ENCODE results near the gene MAP7D1. TPM values are rescaled to one million over a fixed set of nuclear protein-coding genes. Genes with fewer than 3 reads are reported as not detected.

Gene MAP7D1
- total RNA-seq, 2 experiments from 2014 or later: 122 to 133 TPM

DNA sequence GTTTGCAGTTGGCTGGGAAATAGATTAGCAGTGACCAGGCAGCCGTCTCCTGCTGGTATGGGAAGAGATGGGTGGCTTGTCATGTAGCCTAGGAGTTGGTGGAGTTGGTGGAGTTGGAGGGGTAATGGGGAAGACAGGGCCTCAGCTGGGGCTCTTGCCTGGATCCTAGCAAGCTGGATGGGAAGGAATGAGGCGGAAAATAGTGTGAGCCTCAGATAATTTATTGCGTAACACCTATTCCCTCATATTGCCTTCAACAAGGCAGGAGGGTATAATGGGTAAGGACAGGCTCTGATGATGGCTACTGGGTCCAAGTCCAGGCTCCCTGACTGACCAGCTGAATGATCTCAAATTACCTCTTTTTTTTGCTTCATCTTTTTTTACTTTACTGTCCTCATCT is 12.6 kb downstream of the MAP7D1 start:
- CTCF ChIA-PET: interaction anchor here (0.8 to 1.4 kb wide), 2 partner anchors 15 to 19 kb away, joined by 3 to 4 read pairs; partner anchors contain the start of gene TRAPPC3
- no peaks in the 10 kb centered on the region for H3K27me3 Mint-ChIP-seq
- no peak for DNase-seq

GRCh38 chr1:36170643-36171412 is 14.9 kb downstream of the MAP7D1 start:
- no peak overlapping the region for H3K27ac Mint-ChIP-seq
- no peak overlapping the region for H3K4me3 Mint-ChIP-seq
- no peaks in the 10 kb centered on the region for H3K27me3 Mint-ChIP-seq
- POLR2A ChIA-PET: interaction anchor here (0.5 kb wide), 1 partner anchor 259 kb away, joined by 12 read pairs; no protein-coding TSS in a partner anchor
- no peaks in the 10 kb centered on the region for H3K9me3 Mint-ChIP-seq (ENCODE audit: low read depth)
- ATAC-seq: no peak
- H3K36me3 Mint-ChIP-seq (ENCODE audit: low read depth): peaks cover 46% of the 10 kb centered on the region
- CTCF ChIA-PET: no interaction called here
- intact Hi-C loops (cut with DNase I, micrococcal nuclease): no loop called here
- H3K4me1 Mint-ChIP-seq: peaks cover 35% of the 10 kb centered on the region
- DNase-seq: no peak

More for the DNA sequence above, 12.6 kb downstream of the MAP7D1 start:
- POLR2A ChIA-PET: no interaction called here
- Mint-ChIP-seq H3K9me3 (ENCODE audit: low read depth) (no peaks in the 10 kb centered on the region), H3K4me3 (no peak overlapping the region), H3K27ac (peak overlapping the region; percentile 4), H3K4me1 (peaks cover 41% of the 10 kb centered on the region), H3K36me3 (ENCODE audit: low read depth) (peaks cover 45% of the 10 kb centered on the region)
- intact Hi-C loops (cut with DNase I, micrococcal nuclease): no loop called here
- ATAC-seq: no peak

- ATAC-seq (no peak), DNase-seq (no peak)
- Mint-ChIP-seq H3K9me3 (ENCODE audit: low read depth) (no peaks in the 10 kb centered on the region), H3K4me3 (no peak overlapping the region), H3K36me3 (ENCODE audit: low read depth) (peaks cover 41% of the 10 kb centered on the region), H3K4me1 (peaks cover 24% of the 10 kb centered on the region), H3K27me3 (no peaks in the 10 kb centered on the region), H3K27ac (peak overlapping the region; percentile 77)
- ChIA-PET CTCF (interaction anchor here (0.5 kb wide), 1 partner anchor 37 kb away, joined by 3 read pairs; no protein-coding TSS in a partner anchor), POLR2A (no interaction called here)
- intact Hi-C loops (cut with DNase I, micrococcal nuclease): no loop called here
Measured at GRCh38 chr1:36172017-36172747, 16.2 kb downstream of the MAP7D1 start.

DNA sequence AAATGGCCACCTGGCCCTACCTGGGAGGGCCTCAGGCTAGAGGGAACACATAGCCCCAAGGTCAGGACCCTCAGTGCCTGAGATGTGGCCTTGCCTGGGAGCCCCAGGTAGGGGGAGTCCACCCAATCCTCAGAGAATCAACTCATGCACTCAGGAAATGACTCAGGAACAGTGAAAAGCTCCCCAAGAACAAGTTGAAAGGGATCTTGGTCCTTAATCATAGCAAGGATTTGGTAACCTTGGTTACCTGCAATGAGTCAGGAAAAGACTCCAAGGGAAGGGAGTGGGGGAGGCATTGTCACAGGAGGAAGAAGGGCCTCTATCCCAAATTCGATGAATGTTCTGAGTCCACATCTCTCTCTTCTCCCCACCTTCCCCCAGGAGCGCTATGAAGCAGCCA is 17.0 kb downstream of the MAP7D1 start:
- H3K36me3 Mint-ChIP-seq (ENCODE audit: low read depth): peaks cover 43% of the 10 kb centered on the region
- H3K9me3 Mint-ChIP-seq (ENCODE audit: low read depth): no peaks in the 10 kb centered on the region
- intact Hi-C loops (cut with DNase I, micrococcal nuclease): no loop called here
- POLR2A ChIA-PET: no interaction called here
- DNase-seq (no peak), ATAC-seq (peak; percentile 23)
- H3K4me1 Mint-ChIP-seq: peaks cover 18% of the 10 kb centered on the region
- H3K4me3 Mint-ChIP-seq: no peak overlapping the region
- H3K27me3 Mint-ChIP-seq: no peaks in the 10 kb centered on the region
- H3K27ac Mint-ChIP-seq: peak overlapping the region; percentile 77
- CTCF ChIA-PET: interaction anchor here (0.7 to 1.8 kb wide), 2 partner anchors 12 to 115 kb away, joined by 3 to 4 read pairs; no protein-coding TSS in a partner anchor

- H3K36me3 Mint-ChIP-seq (ENCODE audit: low read depth): peaks cover 46% of the 10 kb centered on the region
- CTCF ChIA-PET: interaction anchor here (0.9 to 1.8 kb wide), 2 partner anchors 14 to 49 kb away, joined by 4 read pairs; partner anchors contain the start of gene THRAP3
Measured at GRCh38 chr1:36174713-36175112, 18.8 kb downstream of the MAP7D1 start.

GRCh38 chr1:36175137-36176095 is 19.5 kb downstream of the MAP7D1 start:
- POLR2A ChIA-PET: no interaction called here
- ATAC-seq (no peak), DNase-seq (no peak)
- Mint-ChIP-seq H3K36me3 (ENCODE audit: low read depth) (peaks cover 51% of the 10 kb centered on the region), H3K9me3 (ENCODE audit: low read depth) (no peaks in the 10 kb centered on the region), H3K27ac (no peak overlapping the region), H3K4me3 (no peak overlapping the region), H3K27me3 (no peaks in the 10 kb centered on the region), H3K4me1 (peaks cover 13% of the 10 kb centered on the region)
- CTCF ChIA-PET: interaction anchor here (0.9 kb wide), 1 partner anchor 49 kb away, joined by 4 read pairs; the partner anchor contains the start of gene THRAP3
- intact Hi-C loops (cut with DNase I, micrococcal nuclease): no loop called here

More at GRCh38 chr1:36174713-36175112, 18.8 kb downstream of the MAP7D1 start:
- peaks cover 13% of the 10 kb centered on the region for H3K4me1 Mint-ChIP-seq
- no peak for ATAC-seq
- no peak for DNase-seq
- H3K9me3 Mint-ChIP-seq (ENCODE audit: low read depth): no peaks in the 10 kb centered on the region
- H3K27me3 Mint-ChIP-seq: no peaks in the 10 kb centered on the region
- intact Hi-C loops (cut with DNase I, micrococcal nuclease): no loop called here
- H3K27ac Mint-ChIP-seq: no peak overlapping the region
- POLR2A ChIA-PET: no interaction called here
- H3K4me3 Mint-ChIP-seq: no peak overlapping the region

DNA sequence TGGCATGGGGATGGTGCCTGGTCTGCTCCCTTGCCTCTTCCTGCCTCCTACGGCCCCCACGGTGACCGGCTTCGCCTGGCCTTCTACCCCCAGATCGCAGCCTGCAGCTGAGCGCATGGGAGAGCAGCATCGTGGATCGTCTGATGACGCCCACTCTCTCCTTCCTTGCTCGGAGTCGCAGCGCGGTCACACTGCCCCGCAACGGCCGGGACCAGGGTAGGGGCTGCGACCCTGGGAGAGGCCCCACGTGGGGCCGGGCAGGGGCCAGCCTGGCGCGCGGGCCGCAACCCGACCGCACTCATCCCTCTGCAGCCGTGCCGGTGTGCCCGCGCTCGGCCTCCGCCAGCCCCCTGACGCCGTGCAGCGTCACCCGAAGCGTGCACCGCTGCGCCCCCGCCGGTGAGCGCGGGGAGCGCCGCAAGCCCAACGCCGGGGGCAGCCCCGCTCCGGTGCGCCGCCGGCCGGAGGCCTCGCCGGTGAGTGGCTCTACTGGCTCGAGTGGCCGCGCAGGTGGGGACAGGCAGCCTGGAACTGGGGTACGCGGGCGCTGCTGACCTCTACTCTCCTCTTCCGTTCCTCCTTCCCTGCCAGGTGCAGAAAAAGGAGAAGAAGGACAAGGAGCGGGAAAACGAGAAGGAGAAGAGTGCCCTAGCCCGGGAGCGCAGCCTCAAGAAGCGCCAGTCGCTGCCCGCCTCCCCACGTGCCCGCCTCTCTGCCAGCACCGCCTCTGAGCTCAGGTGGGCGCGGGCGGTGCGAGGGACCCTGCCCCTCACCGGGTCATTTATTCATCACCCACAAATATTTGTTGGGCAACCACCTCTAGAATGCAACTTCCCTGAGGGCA is 20.4 kb downstream of the MAP7D1 start:
- ChIA-PET POLR2A (no interaction called here), CTCF (no interaction called here)
- intact Hi-C loops (cut with DNase I, micrococcal nuclease): no loop called here
- ATAC-seq (no peak), DNase-seq (no peak)
- H3K27me3 Mint-ChIP-seq: no peaks in the 10 kb centered on the region
- no peak overlapping the region for H3K4me3 Mint-ChIP-seq
- peaks cover 13% of the 10 kb centered on the region for H3K4me1 Mint-ChIP-seq
- H3K9me3 Mint-ChIP-seq (ENCODE audit: low read depth): no peaks in the 10 kb centered on the region
- H3K27ac Mint-ChIP-seq: no peak overlapping the region
- H3K36me3 Mint-ChIP-seq (ENCODE audit: low read depth): peaks cover 52% of the 10 kb centered on the region

- Mint-ChIP-seq H3K9me3 (ENCODE audit: low read depth) (no peaks in the 10 kb centered on the region), H3K4me3 (no peak overlapping the region), H3K36me3 (ENCODE audit: low read depth) (peaks cover 44% of the 10 kb centered on the region), H3K4me1 (peaks cover 8% of the 10 kb centered on the region), H3K27me3 (no peaks in the 10 kb centered on the region), H3K27ac (no peak overlapping the region)
- POLR2A ChIA-PET: interaction anchor here (0.9 kb wide), 1 partner anchor 29 kb away, joined by 3 read pairs; no protein-coding TSS in a partner anchor
- DNase-seq (no peak), ATAC-seq (no peak)
- CTCF ChIA-PET: interaction anchor here (0.5 kb wide), 1 partner anchor 14 kb away, joined by 3 read pairs; no protein-coding TSS in a partner anchor
- intact Hi-C loops (cut with DNase I, micrococcal nuclease): no loop called here
Measured at GRCh38 chr1:36177589-36178431, 21.9 kb downstream of the MAP7D1 start.

- no peaks in the 10 kb centered on the region for H3K9me3 Mint-ChIP-seq (ENCODE audit: low read depth)
- CTCF ChIA-PET: no interaction called here
Measured at GRCh38 chr1:36178471-36179219, 22.7 kb downstream of the MAP7D1 start.

More at GRCh38 chr1:36178471-36179219, 22.7 kb downstream of the MAP7D1 start:
- DNase-seq (no peak), ATAC-seq (no peak)
- Mint-ChIP-seq H3K36me3 (ENCODE audit: low read depth) (peaks cover 38% of the 10 kb centered on the region), H3K4me1 (peaks cover 3% of the 10 kb centered on the region), H3K4me3 (no peak overlapping the region), H3K27me3 (no peaks in the 10 kb centered on the region), H3K27ac (no peak overlapping the region)
- intact Hi-C loops (cut with DNase I, micrococcal nuclease): no loop called here
- POLR2A ChIA-PET: no interaction called here
